Transverse colon (tissue), 4 donors: Measurements from ENCODE around the gene ALKBH2. TPM values are rescaled to one million over a fixed set of nuclear protein-coding genes. Genes with fewer than 3 reads are reported as not detected.
A peak's percentile ranks its signal among the peaks of the same experiment; 100 is the strongest.

ENCODE experiments used
- DNase-seq: peaks from one replicate; pipeline ENCODE4 v3.0.0-alpha.2; 2019
- H3K27ac ChIP-seq, 4 donors: fragments of 200-600 bp; sonication (generic); 2 replicates each; pipeline ENCODE4 v1.5.1; 2016 to 2018; ENCODE audit warnings: inconsistent platforms in 4 of 4
- H3K27me3 ChIP-seq: fragments of 200-600 bp; sonication (generic); 2 replicates; pipeline ENCODE4 v1.5.1; 2017; ENCODE audit warnings: inconsistent platforms
- H3K36me3 ChIP-seq, 4 donors: fragments of 200-600 bp; sonication (generic); 2 replicates each; pipeline ENCODE4 v1.5.1; 2017 to 2019; ENCODE audit warnings: inconsistent platforms in 4 of 4
- H3K4me1 ChIP-seq, 4 donors: fragments of 200-600 bp; sonication (generic); 2 replicates each; pipeline ENCODE4 v1.5.1; 2017 to 2020; ENCODE audit warnings: inconsistent platforms in 4 of 4
- H3K4me3 ChIP-seq, 4 donors: fragments of 200-600 bp; sonication (generic); 1 replicate in 1 of 4; 2 replicates in 3 of 4; pipeline versions ENCODE4 v1.5.1 to v1.6.1; 2017 to 2019; ENCODE audit warnings: inconsistent platforms in 4 of 4
- H3K9me3 ChIP-seq, 2 donors: fragments of 200-600 bp; sonication (generic); 2 replicates each; pipeline ENCODE4 v1.5.1; 2017 to 2019; ENCODE audit warnings: inconsistent platforms in 2 of 2
- CTCF ChIP-seq, 5 experiments: fragments of 200-600 bp in 3 of 5; fragments of 450-650 bp in 2 of 5; sonication (generic) in 3 of 5; IDR thresholded peaks; 1 replicate in 2 of 5; 2 replicates in 3 of 5; pipeline ENCODE4 v1.5.1; 2016 to 2017; ENCODE audit warnings: antibody characterized with exemption in 5 of 5, inconsistent platforms in 3 of 5, mild to moderate bottlenecking in 2 of 5, moderate library complexity in 1 of 5
- EP300 ChIP-seq: sonication (generic); formaldehyde crosslinking; IDR thresholded peaks from one replicate; pipeline ENCODE4 v1.6.1; 2017; ENCODE audit warnings: antibody characterized with exemption, low read depth
- POLR2A ChIP-seq: fragments of 450-650 bp; IDR thresholded peaks from one replicate; pipeline ENCODE4 v1.6.1; 2016; ENCODE audit warnings: antibody characterized with exemption, mild to moderate bottlenecking, moderate library complexity
- POLR2AphosphoS5 ChIP-seq, 3 donors: sonication (generic); formaldehyde crosslinking; IDR thresholded peaks; one replicate each; pipeline ENCODE4 v1.6.1; 2016; ENCODE audit warnings: antibody characterized with exemption in 3 of 3
- WGBS, 2 donors: methylation state at CpG; one replicate each; pipeline ENCODE4 v1.1.5; 2018; ENCODE audit warnings: low coverage in 1 of 2; 5-methylcytosine and 5-hydroxymethylcytosine counted together
- in situ Hi-C, 4 donors: fragments of 200-750 bp; cut with MboI; loops; one replicate each; pipeline versions ENCODE4 v1.15.0 to v1.15.1; 2017; ENCODE audit warnings: low sequenced_read_pairs in 3 of 4, low pct_ligation_motif_present in 1 of 4, low pct_unique_long_range_greater_than_20kb in 1 of 4
- intact Hi-C: fragments of 100-400 bp; cut with DNase I; formaldehyde crosslinking; loops from one replicate; pipeline ENCODE4 v1.15.1; 2023; ENCODE audit warnings: low total_unique reads
- total RNA-seq, 4 donors: library from RNA; depleted of rRNA; stranded (reverse); fragments of >200 nt; gene quantifications; one replicate each; pipeline ENCODE4 v1.1.0, GENCODE V29; 2016

ALKBH2 gene
- total RNA-seq, 4 donors from 2014 or later, result 3.4 to 11.1 (median 7.1) TPM; not detected in 1

- H3K4me3 ChIP-seq, result peak overlapping the region in 1 of 4 donors; percentile 98
- no peaks in the 10 kb centered on the region for H3K27me3 ChIP-seq
- intact Hi-C loops, result loop anchor here (1.0 kb wide), 1 partner anchor 32 kb away; no protein-coding TSS in a partner anchor
- H3K36me3 ChIP-seq, result peaks cover 0 to 14% (median 5%) of the 10 kb centered on the region in 4 donors
- peaks cover 14 to 28% (median 20%) of the 10 kb centered on the region in 4 donors for H3K4me1 ChIP-seq
- no peaks in the 10 kb centered on the region for H3K9me3 ChIP-seq
- TF ChIP-seq POLR2A, result no peak
- DNase-seq, result no peak
- 43 to 68% methylated on average over 6 to 12 of the region's 12 CpGs for WGBS, 2 donors
- in situ Hi-C loops, result loop anchor here in 3 of 4 donors (10.0 to 25.0 kb wide), 5 partner anchors 145 to 537 kb away; partner anchors contain the start of genes ISCU (in 2 of the 3) and SART3 (in 2 of the 3)
- H3K27ac ChIP-seq, result peak overlapping the region; percentile 92 to 96 (median 94)
Measured at GRCh38 chr12:109099431-109100020, 6.3 kb upstream of the ALKBH2 start.

GRCh38 chr12:109098651-109099050 lies 5.4 kb upstream of the ALKBH2 start:
- peak overlapping the region; percentile 92 to 96 (median 94) for H3K27ac ChIP-seq
- in situ Hi-C loops, result loop anchor here in 2 of 4 donors (10.0 to 25.0 kb wide), 3 partner anchors 144 to 536 kb away; partner anchors contain the start of genes ISCU (in 2 of the 2) and SART3 (in 2 of the 2)
- DNase-seq, result no peak
- H3K36me3 ChIP-seq, result peaks cover 0 to 10% (median 4%) of the 10 kb centered on the region in 4 donors
- no peak for TF ChIP-seq POLR2A
- TF ChIP-seq CTCF (IDR thresholded peaks at IDR 0.05), result no peak
- no peak for TF ChIP-seq EP300
- TF ChIP-seq POLR2AphosphoS5 (IDR thresholded peaks at IDR 0.05), result no peak
- peak overlapping the region; percentile 55 to 98 (median 68) for H3K4me3 ChIP-seq
- intact Hi-C loops, result loop anchor here (1.0 kb wide), 1 partner anchor 33 kb away; no protein-coding TSS in a partner anchor
- H3K9me3 ChIP-seq, result no peaks in the 10 kb centered on the region
- H3K4me1 ChIP-seq, result peaks cover 14 to 31% (median 20%) of the 10 kb centered on the region in 4 donors
- H3K27me3 ChIP-seq, result no peaks in the 10 kb centered on the region
- WGBS, 2 donors, result 0 to 3% methylated on average over 5 to 8 of the region's 8 CpGs

- Histone ChIP-seq H3K4me1 (peaks cover 14 to 34% (median 21%) of the 10 kb centered on the region in 4 donors), H3K9me3 (no peaks in the 10 kb centered on the region), H3K27ac (peak overlapping the region; percentile 92 to 96 (median 94)), H3K4me3 (peak overlapping the region; percentile 55 to 98 (median 68)), H3K36me3 (peaks cover 0 to 5% (median 2%) of the 10 kb centered on the region in 4 donors), H3K27me3 (no peaks in the 10 kb centered on the region)
- in situ Hi-C loops (loop anchor here in 2 of 4 donors (10.0 to 25.0 kb wide), 3 partner anchors 143 to 536 kb away; partner anchors contain the start of genes ISCU (in 2 of the 2) and SART3 (in 2 of the 2)), intact Hi-C loops (no loop called here)
- peak; percentile 73 for DNase-seq
- 0% methylated on average over 26 of the region's 32 CpGs; no CpG with 5 or more reads in 1 of the 2 donors for WGBS, 2 donors
- TF ChIP-seq POLR2AphosphoS5 (IDR thresholded peaks at IDR 0.05) (peak; percentile 45 to 75 (median 67)), CTCF (IDR thresholded peaks at IDR 0.05) (no peak), POLR2A (peak; percentile 72), EP300 (no peak)
Measured at GRCh38 chr12:109098183-109098604, 4.9 kb upstream of the ALKBH2 start.

GRCh38 chr12:109097435-109098182 lies 4.3 kb upstream of the ALKBH2 start, which contains the start of gene UNG:
Gene UNG (plus strand): TSS chr12:109097597. CDS start chr12:109097680, 83 bp downstream.
- peak; percentile 98 for DNase-seq
- Histone ChIP-seq H3K9me3 (no peaks in the 10 kb centered on the region), H3K4me1 (peaks cover 19 to 40% (median 26%) of the 10 kb centered on the region in 4 donors), H3K27ac (peak within 1 kb of the TSS; percentile 92 to 96 (median 94)), H3K36me3 (no peaks in the 10 kb centered on the region), H3K4me3 (peak within 1 kb of the TSS; percentile 55 to 98 (median 68)), H3K27me3 (no peaks in the 10 kb centered on the region)
- intact Hi-C loops (no loop called here), in situ Hi-C loops (loop anchor here in 2 of 4 donors (10.0 to 25.0 kb wide), 3 partner anchors 143 to 535 kb away; partner anchors contain the start of genes ISCU (in 2 of the 2) and SART3 (in 2 of the 2))
- no peak for TF ChIP-seq POLR2A
- no peak for TF ChIP-seq POLR2AphosphoS5 (IDR thresholded peaks at IDR 0.05)
- no peak for TF ChIP-seq CTCF (IDR thresholded peaks at IDR 0.05)
- TF ChIP-seq EP300, result no peak
- 1% methylated on average over 53 of the region's 71 CpGs; no CpG with 5 or more reads in 1 of the 2 donors for WGBS, 2 donors
